Left lobe of liver (tissue), 2 donors: ENCODE measurements around the gene PCLO. TPM values are rescaled to one million over a fixed set of nuclear protein-coding genes. Genes with fewer than 3 reads are reported as not detected.
"Not testable (repeated sequence)": the region's sequence is repeated elsewhere in the genome, so short reads cannot be mapped to it uniquely, and the experiment has no call there.

Experiments used
- ATAC-seq: fragments of 200-7000 bp; cut with Tn5 transposase; one replicate; pipeline ENCODE4 v1.9.1; 2020; ENCODE audit warnings: mild to moderate bottlenecking, moderate library complexity
- DNase-seq: peaks from one replicate; pipeline ENCODE4 v3.0.0-alpha.2; 2020; ENCODE audit warnings: low spot score
- total RNA-seq: library from RNA; stranded (reverse); gene quantifications from one replicate; pipeline ENCODE4 v1.2.1, GENCODE V29; 2021
- donor health status: DM: no; HTN: no; CAD: no; lungs with moderate emphysema.
- donor health status: DM: no; HTN: yes; CAD: no.

Gene PCLO
- total RNA-seq, 1 donor from 2014 or later = 0.33 TPM

DNA sequence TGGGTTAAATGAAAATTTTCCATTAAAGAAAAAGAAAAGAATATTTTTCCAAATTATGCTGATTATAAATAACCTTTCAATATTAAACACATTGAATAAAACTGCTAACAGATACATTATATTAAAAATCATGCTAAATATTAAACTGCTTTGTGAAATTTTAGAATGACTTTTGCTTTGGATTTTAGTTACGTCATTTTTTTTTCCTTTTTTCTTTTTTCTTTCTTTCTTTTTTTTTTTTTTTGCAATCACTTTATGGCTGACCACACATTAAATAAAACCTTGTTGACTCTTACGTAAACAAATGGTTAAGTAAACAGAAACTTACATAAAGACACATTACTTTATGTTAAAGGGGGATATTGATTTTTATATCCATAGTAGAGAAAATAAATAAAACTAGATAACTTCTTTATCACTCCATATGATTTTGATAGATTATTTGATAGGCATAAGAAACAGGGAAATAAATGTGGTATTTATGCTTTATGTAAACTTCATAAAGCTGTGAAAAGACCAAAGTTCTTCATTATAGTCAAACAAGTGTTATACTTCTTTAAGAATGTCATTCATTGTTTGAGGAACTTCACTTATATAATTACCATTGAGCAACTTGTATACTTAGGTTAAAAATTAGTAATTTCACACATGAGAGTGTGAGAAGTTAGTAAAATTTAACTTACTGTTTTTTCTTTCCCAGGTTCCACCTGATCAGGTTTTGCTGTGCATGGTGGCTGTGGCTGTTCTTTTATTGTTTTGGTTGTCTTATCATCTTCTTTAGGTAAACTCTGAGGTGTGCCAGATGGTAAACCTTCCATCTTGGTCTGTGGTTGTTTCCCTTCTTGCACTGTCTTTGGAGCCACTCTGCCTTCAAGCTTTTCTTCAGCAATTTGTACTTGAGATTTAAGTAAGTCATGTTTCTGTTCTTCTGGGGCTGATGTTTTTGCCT is 197.3 kb downstream of the PCLO start:
- DNase-seq (no peak), ATAC-seq (no peak)

DNA sequence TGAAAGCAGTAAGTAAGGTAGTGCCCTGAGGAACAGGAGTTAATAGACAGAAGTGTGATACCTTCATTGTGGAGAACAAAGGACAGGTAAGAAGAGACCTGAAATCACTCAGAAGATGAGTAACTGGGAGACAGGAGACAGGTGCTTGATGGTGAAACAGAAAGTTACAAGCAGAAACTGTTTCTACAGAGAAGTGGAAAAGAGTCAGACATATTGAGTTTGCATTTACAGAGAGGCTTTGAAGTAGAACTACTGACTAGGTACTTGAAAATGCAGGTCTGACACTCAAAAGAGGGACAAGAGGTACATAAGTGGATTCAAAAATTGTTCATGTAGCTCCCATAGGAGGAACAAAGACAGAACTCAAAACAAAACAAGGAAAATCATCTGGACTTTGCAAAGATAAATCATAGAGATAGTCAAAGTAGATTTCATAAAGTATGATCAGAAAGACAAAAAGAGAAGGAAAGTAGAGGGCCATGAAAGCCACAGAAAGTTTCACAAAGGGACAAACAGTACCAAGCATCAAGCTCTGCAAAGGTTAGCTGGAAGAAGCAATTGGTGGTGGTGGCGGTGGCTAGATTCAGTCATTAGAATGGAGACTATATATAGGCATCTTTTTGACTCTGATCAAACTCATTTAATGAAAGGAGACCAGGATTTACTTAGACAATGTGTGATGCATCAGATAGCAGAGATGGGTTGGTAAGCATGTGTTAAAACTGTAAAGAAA is 198.4 kb downstream of the PCLO start:
- ATAC-seq = no peak

DNA sequence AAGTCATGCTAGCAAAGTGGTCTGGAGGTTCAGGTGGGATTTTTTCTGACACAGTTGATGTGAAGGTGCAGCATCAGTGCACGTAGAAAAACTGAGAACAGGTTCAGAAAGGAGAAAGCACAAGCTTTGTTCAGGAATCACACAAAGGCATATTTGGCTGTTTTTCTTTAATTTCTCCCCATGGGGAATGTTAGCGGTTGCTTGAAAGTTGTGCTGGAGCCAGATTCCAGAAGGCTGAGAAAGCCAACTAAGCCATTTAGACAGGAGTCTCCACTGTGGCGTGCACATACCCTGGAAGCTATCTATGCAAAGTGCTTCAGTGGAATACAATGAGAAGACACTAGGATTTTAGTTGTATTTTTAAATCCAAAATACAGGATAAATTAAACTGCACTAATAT is 201.4 kb downstream of the PCLO start:
- ATAC-seq (no peak), DNase-seq (no peak)

More for the DNA sequence above, 198.4 kb downstream of the PCLO start:
- no peak for DNase-seq

DNA sequence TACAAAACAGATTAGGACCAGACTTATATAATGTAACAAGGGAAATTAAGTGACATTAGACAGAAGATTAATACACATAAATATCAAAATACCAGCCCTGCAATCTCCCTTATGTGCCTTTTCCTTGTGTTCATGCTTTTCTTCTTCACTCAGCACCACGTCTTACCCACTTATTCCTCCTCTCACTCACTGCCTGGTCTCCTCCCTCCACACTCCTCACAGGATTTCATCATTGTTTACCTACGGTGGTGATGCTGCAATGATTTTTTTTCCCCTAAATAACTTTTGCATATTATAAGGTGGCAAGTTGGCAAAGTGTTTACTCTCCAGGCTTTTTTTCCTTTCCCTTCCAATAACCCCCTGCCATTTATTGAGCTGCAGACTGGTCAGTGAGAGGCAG is 203.2 kb downstream of the PCLO start:
- DNase-seq (no peak), ATAC-seq (no peak)

DNA sequence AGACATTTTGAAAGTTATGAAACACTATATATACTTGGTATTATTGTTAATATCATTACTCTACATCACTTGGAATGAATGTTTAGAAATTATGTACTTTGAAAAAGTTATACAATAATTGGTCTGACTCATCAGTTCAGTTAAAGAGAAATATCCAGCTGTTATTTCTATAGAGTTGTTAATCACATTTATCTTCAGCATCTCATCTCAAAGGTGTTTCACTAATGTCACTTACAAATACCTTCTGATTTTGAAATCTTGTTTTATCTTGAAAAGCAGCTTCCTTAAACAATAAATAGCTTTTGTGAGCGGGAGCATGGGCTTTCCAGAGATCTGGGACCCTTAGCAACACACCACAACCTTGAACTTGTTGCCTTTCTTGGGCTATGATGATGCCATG is 205.2 kb downstream of the PCLO start:
- no peak for ATAC-seq
- no peak for DNase-seq

DNA sequence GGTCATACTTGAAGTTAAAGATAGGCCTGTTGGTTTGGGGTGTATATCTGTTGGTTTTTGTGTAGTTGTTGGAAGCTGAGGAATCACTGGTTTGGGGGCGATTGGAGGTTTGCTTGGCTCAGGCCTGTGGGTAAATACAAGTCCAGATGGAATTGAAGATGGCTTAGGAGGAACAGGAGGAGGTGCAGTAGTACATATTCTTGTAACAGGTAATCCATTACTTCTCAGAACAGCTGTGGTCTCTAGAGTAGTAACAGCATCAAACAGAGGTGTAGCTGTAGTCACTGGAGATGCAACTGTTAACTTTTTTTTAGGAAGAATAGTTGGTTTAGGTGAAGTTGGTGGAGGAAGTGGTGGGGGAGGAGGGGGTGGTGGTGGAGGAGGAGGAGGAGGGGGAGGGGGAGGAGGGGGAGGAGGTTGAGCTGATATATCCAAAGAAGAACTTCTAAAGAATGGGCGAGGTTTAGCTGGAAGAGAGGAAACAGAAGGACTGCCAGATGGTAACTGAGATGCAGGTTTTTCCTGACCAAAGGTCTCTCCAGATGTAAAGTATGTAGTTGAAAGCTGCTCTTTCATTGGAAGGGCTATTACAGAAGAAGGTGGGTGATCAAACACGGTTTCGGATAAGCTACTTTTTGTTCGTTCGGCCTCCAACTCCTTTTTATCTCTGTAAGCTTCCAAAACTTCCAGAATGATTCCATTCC is 209.2 kb downstream of the PCLO start:
- ATAC-seq (no peak), DNase-seq (no peak)

DNA sequence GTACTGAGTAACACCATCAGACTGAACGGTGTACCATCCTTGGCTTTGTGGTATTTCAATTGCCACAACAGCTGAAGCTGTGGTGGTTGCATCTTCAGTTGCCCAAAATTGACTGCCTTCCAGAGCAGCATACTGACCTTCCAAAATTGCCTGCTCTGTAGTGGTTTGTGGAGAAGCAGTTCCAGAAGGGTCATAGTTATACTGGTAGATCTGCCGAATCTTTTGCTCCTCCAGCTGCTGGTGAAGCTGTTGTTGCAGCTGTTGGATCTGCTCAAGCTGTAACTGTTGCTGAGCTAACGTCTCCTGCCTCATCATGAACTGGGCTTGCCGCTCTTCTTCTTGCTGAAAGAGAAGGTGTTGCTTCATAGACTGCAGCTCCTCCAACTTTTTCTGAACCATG is 212.2 kb downstream of the PCLO start:
- no peak for ATAC-seq

DNA sequence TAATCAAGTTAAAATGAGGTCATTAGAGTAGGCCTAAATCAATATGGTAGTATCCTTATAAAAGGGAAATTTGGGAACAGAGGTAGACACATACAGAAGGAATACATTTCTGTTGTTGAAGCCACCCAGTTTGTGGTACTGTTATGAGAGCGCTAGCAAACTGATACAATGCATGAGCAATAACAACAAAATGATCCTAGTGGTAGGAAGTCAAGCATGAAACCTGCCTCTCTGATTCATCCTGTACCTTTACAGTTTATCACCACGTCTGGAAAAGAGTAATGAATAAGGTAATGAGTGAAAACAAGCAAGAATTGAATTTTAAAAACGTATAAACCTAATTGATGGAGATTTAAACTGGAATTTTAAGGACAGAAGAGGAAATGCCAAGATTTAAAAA is 217.2 kb downstream of the PCLO start:
- ATAC-seq = no peak

More for the DNA sequence above, 212.2 kb downstream of the PCLO start:
- no peak for DNase-seq

DNA sequence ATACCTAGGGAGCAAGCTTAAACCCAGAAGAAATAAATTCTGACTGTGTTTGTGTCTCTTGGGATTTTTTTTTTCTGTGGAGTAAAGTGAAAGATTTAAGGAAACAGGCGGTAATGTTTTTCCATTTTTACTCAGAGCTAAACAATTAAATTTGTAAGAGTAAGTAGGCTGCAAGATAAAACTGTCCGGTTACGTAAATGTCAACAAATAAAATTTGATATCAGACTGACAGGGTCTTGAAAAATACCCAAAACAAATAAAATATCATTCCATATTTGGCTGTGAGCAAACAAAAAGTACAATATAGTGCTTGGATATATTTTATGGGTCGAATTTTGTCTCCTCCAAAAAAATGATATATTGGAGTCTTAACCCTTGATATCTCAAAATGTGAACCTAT is 217.6 kb downstream of the PCLO start:
- no peak for DNase-seq

More for the DNA sequence above, 217.2 kb downstream of the PCLO start:
- no peak for DNase-seq

DNA sequence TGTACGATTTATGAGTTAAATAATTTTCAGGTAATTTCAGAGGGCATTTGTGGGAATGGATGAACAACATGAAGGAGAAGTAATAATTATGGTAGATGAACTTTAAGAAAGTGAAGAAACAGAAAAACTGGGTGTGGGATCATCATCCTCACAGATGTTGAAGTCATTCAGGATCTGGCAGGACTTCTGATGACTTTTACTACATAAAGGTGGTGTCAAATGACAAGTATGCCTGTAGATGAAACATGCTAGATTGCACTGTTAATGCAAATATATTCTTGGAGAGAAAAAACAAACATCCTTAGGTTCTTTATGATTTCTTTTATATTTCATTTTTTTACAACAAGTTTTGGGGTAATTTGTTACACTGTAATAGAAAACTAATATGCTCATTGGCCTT is 230.2 kb downstream of the PCLO start:
- no peak for ATAC-seq

More for the DNA sequence above, 217.6 kb downstream of the PCLO start:
- ATAC-seq = no peak

DNA sequence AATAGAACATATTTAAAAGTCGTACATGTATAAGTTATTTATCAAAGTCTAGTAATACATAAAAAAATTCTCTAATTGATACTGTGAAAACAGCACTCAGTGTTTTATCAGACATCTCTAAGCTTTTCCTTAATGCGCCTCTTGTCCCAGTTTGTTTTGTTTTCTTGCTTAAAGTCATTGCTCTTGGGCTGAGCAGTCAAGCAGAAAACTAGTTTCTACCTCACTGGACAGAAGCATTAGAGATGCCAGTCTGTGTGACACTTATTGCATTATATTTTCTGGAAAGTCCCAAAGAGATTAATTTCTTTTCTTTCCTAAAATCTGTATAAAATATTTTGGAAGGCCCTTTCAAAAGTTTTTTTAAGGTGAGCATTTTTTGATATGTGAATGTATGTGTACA is 236.2 kb downstream of the PCLO start:
- no peak for ATAC-seq
- no peak for DNase-seq

More for the DNA sequence above, 230.2 kb downstream of the PCLO start:
- no peak for DNase-seq

DNA sequence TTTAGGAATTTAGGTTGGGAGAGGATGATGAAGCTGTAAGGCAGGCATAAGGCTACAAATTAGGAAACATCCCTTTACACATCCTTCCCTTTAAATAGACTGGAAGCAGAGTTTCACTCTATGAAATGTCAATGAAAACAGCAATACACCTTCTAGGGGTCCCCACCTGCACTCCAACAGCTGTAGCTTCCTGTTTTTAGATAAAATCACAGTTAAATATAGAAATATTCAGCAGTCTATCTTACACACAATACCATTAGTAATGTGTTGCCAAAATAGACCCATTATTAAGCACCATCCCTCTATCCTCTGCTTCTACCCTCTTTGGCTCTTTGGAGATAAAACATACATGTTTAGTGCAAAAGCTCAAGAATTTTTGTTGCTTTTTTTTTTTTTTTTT is 237.4 kb downstream of the PCLO start:
- DNase-seq (no peak), ATAC-seq (no peak)

DNA sequence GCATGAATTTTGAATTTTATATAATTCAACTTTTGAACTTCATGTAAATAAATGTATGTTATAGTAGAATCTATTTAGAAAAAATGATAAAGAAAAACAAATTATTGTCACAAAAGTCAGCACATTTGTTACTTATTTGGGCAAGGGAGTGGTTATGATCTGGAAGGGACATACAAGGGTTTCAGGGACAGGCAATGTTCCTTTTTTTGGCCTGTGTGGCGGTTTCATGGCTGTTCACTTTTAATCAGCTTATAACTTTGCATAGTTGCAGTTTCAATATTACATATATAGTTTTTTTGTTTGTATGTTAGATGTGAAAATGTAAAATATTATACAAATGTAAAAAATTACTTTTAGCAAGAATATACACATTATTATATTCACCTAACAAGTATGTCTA is 256.2 kb downstream of the PCLO start:
- DNase-seq = no peak

DNA sequence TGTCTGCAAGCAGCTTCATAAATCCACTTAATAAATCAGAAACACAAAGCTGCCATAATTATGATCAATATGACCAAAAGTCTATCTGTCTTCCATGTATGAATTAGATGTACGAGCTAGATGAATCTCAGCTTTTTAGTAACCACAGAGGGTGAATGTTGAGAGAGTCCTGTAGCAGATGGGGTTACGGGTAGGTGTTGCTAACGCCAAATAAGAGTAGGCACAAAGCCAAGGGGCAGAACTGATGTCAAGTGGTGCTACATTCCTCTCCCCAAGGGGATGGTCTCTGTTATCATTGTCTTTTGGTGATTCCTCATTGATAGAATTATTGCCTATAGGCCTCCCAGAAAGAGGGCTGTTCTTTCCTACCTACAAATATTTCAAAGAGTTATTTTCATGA is 257.8 kb downstream of the PCLO start:
- no peak for ATAC-seq
- DNase-seq = no peak

More for the DNA sequence above, 256.2 kb downstream of the PCLO start:
- ATAC-seq = no peak

DNA sequence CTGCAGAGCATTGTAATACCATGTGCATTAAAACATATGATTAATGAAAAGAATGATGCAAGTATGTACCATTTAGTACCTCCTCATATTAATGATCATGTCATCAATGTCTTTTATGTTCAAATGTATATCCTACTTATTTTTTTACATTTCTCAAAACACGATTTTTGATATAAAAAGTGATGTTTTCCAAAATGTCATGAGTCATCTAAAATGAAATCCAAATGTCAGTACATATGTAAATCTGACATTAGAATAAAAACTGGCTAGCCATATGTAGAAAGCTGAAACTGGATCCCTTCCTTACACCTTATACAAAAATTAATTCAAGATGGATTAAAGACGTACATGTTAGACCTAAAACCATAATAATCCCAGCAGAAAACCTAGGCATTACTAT is 261.6 kb downstream of the PCLO start:
- DNase-seq = not testable (repeated sequence)

DNA sequence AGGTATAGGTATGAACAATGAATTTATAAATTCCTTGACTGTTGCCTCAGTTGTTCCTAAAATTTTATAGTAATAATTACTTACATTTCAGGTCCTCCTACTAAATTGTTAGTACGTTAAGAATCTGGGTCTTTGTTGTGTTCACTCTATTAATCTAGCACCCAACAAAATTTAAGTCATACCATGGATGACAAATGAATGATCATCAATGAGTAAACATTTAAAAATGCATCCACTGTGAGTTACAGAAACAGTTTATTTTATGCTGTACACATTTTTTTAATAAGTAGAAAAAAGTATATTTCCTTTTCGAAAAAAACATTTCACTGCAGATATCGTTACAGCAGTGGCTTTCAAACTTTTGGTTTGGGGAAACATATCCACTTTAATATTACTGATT is 265.2 kb downstream of the PCLO start:
- no peak for DNase-seq
- ATAC-seq = no peak

More for the DNA sequence above, 261.6 kb downstream of the PCLO start:
- ATAC-seq = not testable (repeated sequence)

DNA sequence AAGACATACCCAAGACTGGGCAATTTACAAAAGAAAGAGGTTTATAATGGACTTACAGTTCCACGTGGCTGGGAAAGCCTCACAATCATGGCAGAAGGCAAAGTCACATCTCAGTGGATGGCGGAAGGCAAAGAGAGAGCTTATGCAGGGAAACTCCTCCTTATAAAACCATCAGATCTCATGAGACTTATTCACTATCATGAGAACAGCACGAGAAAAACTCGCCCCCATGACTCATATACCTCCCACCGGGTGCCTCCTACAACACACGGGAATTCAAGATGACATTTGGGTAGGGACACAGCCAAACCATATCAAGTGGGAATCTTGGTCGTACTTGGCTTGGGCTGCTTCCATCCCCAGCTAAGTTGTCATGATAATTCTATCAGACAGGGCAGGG is 268.3 kb downstream of the PCLO start:
- ATAC-seq = not testable (repeated sequence)

DNA sequence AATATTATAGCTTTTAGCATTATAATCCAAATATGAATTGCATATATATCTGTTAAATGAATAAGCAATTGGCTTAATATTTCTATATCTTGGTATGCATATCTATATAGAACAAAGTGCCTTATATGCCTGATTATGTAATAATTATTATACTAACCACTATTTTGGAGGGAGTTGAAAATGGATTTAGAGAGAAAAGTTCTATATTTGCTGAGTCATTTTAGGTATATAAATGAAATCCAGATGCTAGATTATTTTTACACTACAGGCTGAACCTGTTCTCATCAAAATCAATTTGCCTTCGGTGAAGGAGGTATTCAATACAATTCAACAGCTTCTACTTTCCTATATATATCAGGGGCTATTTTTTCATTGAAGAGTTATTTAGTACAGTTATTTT is 276.4 kb downstream of the PCLO start:
- DNase-seq (no peak), ATAC-seq (no peak)

More for the DNA sequence above, 268.3 kb downstream of the PCLO start:
- DNase-seq = not testable (repeated sequence)

DNA sequence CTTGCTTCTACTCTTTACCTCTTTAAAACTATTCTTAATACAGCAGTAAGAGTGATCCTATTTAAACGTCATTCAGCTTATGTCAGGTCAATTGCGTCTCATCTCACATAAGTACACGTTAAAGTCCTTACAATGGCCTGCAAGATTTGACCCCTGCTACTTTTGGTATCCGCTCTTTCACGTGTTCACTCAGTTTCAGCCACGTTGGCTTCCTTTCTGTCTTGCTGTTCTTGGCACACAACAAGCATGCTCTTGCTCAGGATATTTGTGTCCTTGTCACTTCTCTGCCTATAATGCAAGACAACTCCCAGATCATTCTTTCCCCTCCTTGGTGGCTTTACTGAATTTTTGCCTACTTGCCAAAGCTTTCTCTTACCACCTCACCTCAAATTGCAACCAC is 296.8 kb downstream of the PCLO start:
- DNase-seq (no peak), ATAC-seq (no peak)

DNA sequence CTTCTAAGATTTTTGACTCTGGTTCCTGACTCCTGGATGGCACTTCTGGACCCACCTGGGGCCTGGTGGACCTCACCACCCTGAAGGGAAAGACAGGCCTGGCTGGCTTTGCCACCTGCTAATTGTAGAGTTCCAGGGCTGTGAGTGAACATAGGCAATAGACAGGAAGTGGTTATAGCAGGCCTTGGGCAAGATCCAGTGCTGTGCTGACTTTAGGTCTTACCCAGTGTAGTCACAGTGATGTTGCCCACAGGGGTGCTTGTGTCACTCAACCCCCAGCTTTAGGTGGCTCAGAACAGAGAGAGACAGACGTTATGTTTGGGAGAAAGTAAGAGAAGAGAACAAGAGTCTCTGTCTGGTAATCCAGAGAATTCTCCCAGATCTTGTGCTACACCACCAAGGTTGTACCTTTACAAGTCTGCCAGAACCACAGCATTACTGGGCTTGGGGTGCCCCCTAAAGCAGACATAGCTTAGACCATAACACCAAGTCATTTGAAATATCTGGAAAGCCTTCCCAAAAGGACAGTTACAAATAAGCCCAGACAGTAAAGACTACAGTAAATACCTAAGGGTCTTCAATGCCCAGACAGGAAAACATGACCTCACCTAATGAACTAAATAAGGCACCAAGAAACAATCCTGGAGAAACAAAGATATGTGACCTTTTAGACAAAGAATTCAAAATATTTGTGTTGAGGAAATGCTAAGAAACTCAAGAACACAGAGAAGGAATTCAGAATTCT is 303.4 kb downstream of the PCLO start:
- ATAC-seq = no peak
- no peak for DNase-seq
